H1 (cell line): Measurements from ENCODE around the gene HJURP. TPM values are rescaled to one million over a fixed set of nuclear protein-coding genes. Genes with fewer than 3 reads are reported as not detected.

Experiments used
- CTCF ChIA-PET: fragments of 300-600 bp; sonication (Branson Sonifier 250); formaldehyde crosslinking; loops from one replicate; lab custom pipeline; 2021; ENCODE audit not compliant: partially characterized antibody; lab: Charles Lee
- POLR2A ChIA-PET: fragments of 300-600 bp; sonication (Branson Sonifier 250); formaldehyde crosslinking; loops from one replicate; lab custom pipeline; 2021; ENCODE audit warnings: inconsistent platforms; ENCODE audit not compliant: partially characterized antibody; lab: Charles Lee
- DNase-seq, 2 experiments: peaks; one replicate each; pipeline versions ENCODE4 v3.0.0 to v3.0.0-alpha.2; 2010 to 2022; ENCODE audit warnings: low spot score in 2 of 2, low read depth in 1 of 2, mixed read lengths in 1 of 2
- FAIRE-seq: peaks from 2 replicates; lab custom pipeline; 2011; peaks lifted over from hg19 to GRCh38; lab: Jason Lieb, UNC
- H2AFZ ChIP-seq: 2 replicates; pipeline ENCODE4 v1.8.1; 2012; ENCODE audit warnings: low read length, inconsistent platforms
- H2AK5ac ChIP-seq: 2 replicates; pipeline ENCODE4 v1.6.1; 2013; ENCODE audit warnings: low read depth, low read length
- H2BK120ac ChIP-seq: replicated peaks from 2 replicates; pipeline ENCODE3; 2013; ENCODE audit warnings: low read depth, low read length, inconsistent platforms
- H2BK12ac ChIP-seq: 2 replicates; pipeline ENCODE4 v1.6.1; 2013; ENCODE audit warnings: low read depth, low read length
- H2BK15ac ChIP-seq: 2 replicates; pipeline ENCODE4 v1.6.1; 2013; ENCODE audit warnings: low read length
- H2BK20ac ChIP-seq: 2 replicates; pipeline ENCODE4 v1.6.1; 2013; ENCODE audit warnings: low read length
- H2BK5ac ChIP-seq: 2 replicates; pipeline ENCODE4 v1.6.1; 2013; ENCODE audit warnings: low read depth, low read length
- H3K14ac ChIP-seq: 2 replicates; pipeline ENCODE4 v1.6.1; 2013; ENCODE audit warnings: inconsistent platforms; ENCODE audit not compliant: insufficient read length
- H3K18ac ChIP-seq: 2 replicates; pipeline ENCODE4 v1.6.1; 2013; ENCODE audit warnings: low read length; ENCODE audit errors: extremely low read depth
- H3K23ac ChIP-seq: 2 replicates; pipeline ENCODE4 v1.6.1; 2013; ENCODE audit warnings: inconsistent platforms; ENCODE audit not compliant: insufficient read length
- H3K23me2 ChIP-seq: 2 replicates; pipeline ENCODE4 v1.6.1; 2013; ENCODE audit warnings: low read depth, low read length
- H3K27ac ChIP-seq: 2 replicates; pipeline ENCODE4 v1.6.1; 2011; ENCODE audit warnings: low read depth, low read length, inconsistent platforms
- H3K27me3 ChIP-seq, 4 experiments: replicated peaks in 1 of 4; 1 replicate in 1 of 4; 2 replicates in 3 of 4; pipeline versions ENCODE4 v1.6.1 to v1.8.1; 2011 to 2013; ENCODE audit warnings: low read length in 3 of 4, mild to moderate bottlenecking in 3 of 4, inconsistent platforms in 2 of 4, mixed read lengths in 2 of 4, moderate library complexity in 1 of 4; ENCODE audit not compliant: control insufficient read depth in 3 of 4, insufficient read depth in 3 of 4; ENCODE audit errors: extremely low read depth in 1 of 4
- H3K36me3 ChIP-seq, 4 experiments: 2 replicates each; pipeline versions ENCODE4 v1.6.1 to v1.8.1; 2011 to 2013; ENCODE audit warnings: mild to moderate bottlenecking in 4 of 4, low read length in 3 of 4, moderate library complexity in 2 of 4, control low read depth in 1 of 4, inconsistent platforms in 1 of 4; ENCODE audit not compliant: insufficient read depth in 4 of 4, control insufficient read depth in 2 of 4
- H3K4ac ChIP-seq: replicated peaks from 2 replicates; pipeline ENCODE3; 2013; ENCODE audit warnings: low read length, low read depth, mixed read lengths, inconsistent platforms; ENCODE audit not compliant: insufficient read length
- H3K4me1 ChIP-seq, 4 experiments: replicated peaks in 1 of 4; 1 replicate in 1 of 4; 2 replicates in 3 of 4; pipeline versions ENCODE4 v1.6.1 to v1.8.1; 2011 to 2013; ENCODE audit warnings: low read length in 3 of 4, inconsistent platforms in 2 of 4, mixed read lengths in 1 of 4; ENCODE audit not compliant: insufficient read depth in 4 of 4, control insufficient read depth in 3 of 4
- H3K4me2 ChIP-seq, 2 experiments: 2 replicates each; pipeline versions ENCODE4 v1.6.1 to v1.8.1; 2011 to 2013; ENCODE audit warnings: low read depth in 2 of 2, low read length in 2 of 2, control low read depth in 1 of 2, inconsistent platforms in 1 of 2, mild to moderate bottlenecking in 1 of 2; ENCODE audit not compliant: insufficient read depth in 1 of 2
- H3K4me3 ChIP-seq, 4 experiments: fragments of 200-600, 300-600 bp in 1 of 4; sonication (generic), shearing (Covaris generic), sonication (Bioruptor Twin) in 1 of 4; 2 replicates each; pipeline versions ENCODE4 v1.5.1 to v1.8.1; 2011 to 2016; ENCODE audit warnings: low read length in 4 of 4, low read depth in 3 of 4, control low read depth in 2 of 4, inconsistent platforms in 2 of 4, mild to moderate bottlenecking in 2 of 4, mixed read lengths in 1 of 4, moderate library complexity in 1 of 4; ENCODE audit not compliant: insufficient read depth in 2 of 4; ENCODE audit errors: extremely low read depth in 1 of 4
- H3K56ac ChIP-seq: replicated peaks from 2 replicates; pipeline ENCODE3; 2013; ENCODE audit warnings: low read depth, mild to moderate bottlenecking, mixed read lengths, low read length, inconsistent platforms; ENCODE audit not compliant: insufficient read length
- H3K79me1 ChIP-seq: 2 replicates; pipeline ENCODE4 v1.6.1; 2013; ENCODE audit warnings: low read depth, low read length, control low read depth
- H3K79me2 ChIP-seq, 2 experiments: 2 replicates each; pipeline versions ENCODE4 v1.6.1 to v1.8.1; 2012 to 2013; ENCODE audit warnings: low read length in 2 of 2, mild to moderate bottlenecking in 2 of 2, inconsistent platforms in 1 of 2; ENCODE audit not compliant: insufficient read depth in 2 of 2, control insufficient read depth in 1 of 2
- H3K9ac ChIP-seq, 4 experiments: replicated peaks in 1 of 4; 1 replicate in 1 of 4; 2 replicates in 3 of 4; pipeline versions ENCODE4 v1.6.1 to v1.8.1; 2011 to 2013; ENCODE audit warnings: low read depth in 3 of 4, low read length in 3 of 4, control low read depth in 2 of 4, mild to moderate bottlenecking in 2 of 4, moderate library complexity in 2 of 4, inconsistent platforms in 1 of 4; ENCODE audit errors: extremely low read depth in 1 of 4
- H3K9me3 ChIP-seq, 2 experiments: 2 replicates each; pipeline versions ENCODE4 v1.6.1 to v1.8.1; 2012 to 2013; ENCODE audit warnings: mild to moderate bottlenecking in 2 of 2, moderate library complexity in 2 of 2, control low read depth in 1 of 2, inconsistent platforms in 1 of 2, low read depth in 1 of 2, low read length in 1 of 2, mixed read lengths in 1 of 2; ENCODE audit not compliant: insufficient read depth in 2 of 2
- H4K20me1 ChIP-seq, 2 experiments: replicated peaks in 1 of 2; 2 replicates each; pipeline versions ENCODE3 to v1.8.1; 2011 to 2013; ENCODE audit warnings: inconsistent platforms in 2 of 2, low read length in 2 of 2, mild to moderate bottlenecking in 1 of 2; ENCODE audit not compliant: insufficient read depth in 2 of 2, control insufficient read depth in 1 of 2
- H4K5ac ChIP-seq: 2 replicates; pipeline ENCODE4 v1.6.1; 2013; ENCODE audit warnings: low read length, low read depth, mixed read lengths, inconsistent platforms; ENCODE audit not compliant: insufficient read length
- H4K8ac ChIP-seq: 2 replicates; pipeline ENCODE4 v1.8.0; 2013; ENCODE audit warnings: mild to moderate bottlenecking, moderate library complexity, low read length, inconsistent platforms; ENCODE audit not compliant: insufficient read depth; ENCODE audit errors: extremely low read depth
- H4K91ac ChIP-seq: replicated peaks from 2 replicates; pipeline ENCODE3; 2013; ENCODE audit warnings: low read length, mixed read lengths, inconsistent platforms; ENCODE audit not compliant: insufficient read length
- ATF3 ChIP-seq: IDR thresholded peaks from 2 replicates; pipeline ENCODE4 v1.6.1; 2011; ENCODE audit warnings: low read depth, mild to moderate bottlenecking, low read length; ENCODE audit not compliant: insufficient read depth
- CEBPB ChIP-seq: IDR thresholded peaks from 2 replicates; pipeline ENCODE4 v1.6.1; 2012; ENCODE audit warnings: low read depth, low read length
- CTCF ChIP-seq, 3 experiments: IDR thresholded peaks; 1 replicate in 2 of 3; 2 replicates in 1 of 3; pipeline versions ENCODE4 v1.5.1 to v1.6.1; 2011; ENCODE audit warnings: low read length in 3 of 3, mild to moderate bottlenecking in 3 of 3, inconsistent platforms in 2 of 3, low read depth in 1 of 3, moderate library complexity in 1 of 3; ENCODE audit not compliant: insufficient read depth in 1 of 3; ENCODE audit errors: control extremely low read depth in 1 of 3
- E2F6 ChIP-seq: IDR thresholded peaks from 2 replicates; pipeline ENCODE4 v1.6.1; 2012; ENCODE audit warnings: inconsistent platforms
- EGR1 ChIP-seq: IDR thresholded peaks from 2 replicates; pipeline ENCODE4 v1.6.1; 2011; ENCODE audit warnings: low read depth, low read length, borderline replicate concordance
- FOSL1 ChIP-seq: IDR thresholded peaks from 2 replicates; pipeline ENCODE4 v1.6.1; 2011; ENCODE audit warnings: mild to moderate bottlenecking, low read depth, low read length, moderate library complexity; ENCODE audit not compliant: insufficient read depth
- HDAC2 ChIP-seq, 2 experiments: fragments of 300-600 bp in 1 of 2; sonication (generic) in 1 of 2; IDR thresholded peaks; 2 replicates each; pipeline ENCODE4 v1.6.1; 2011 to 2012; ENCODE audit warnings: low read depth in 2 of 2, low read length in 2 of 2, mild to moderate bottlenecking in 2 of 2, moderate library complexity in 2 of 2, borderline replicate concordance in 1 of 2, inconsistent platforms in 1 of 2
- MAFK ChIP-seq: IDR thresholded peaks from 2 replicates; pipeline ENCODE4 v1.6.1; 2012; ENCODE audit warnings: low read depth, mild to moderate bottlenecking, improper control_type of control experiment, low read length
- RFX5 ChIP-seq: IDR thresholded peaks from 2 replicates; pipeline ENCODE4 v1.6.1; 2011; ENCODE audit warnings: low read depth, low read length, improper control_type of control experiment, borderline replicate concordance
- SIX5 ChIP-seq: IDR thresholded peaks from 2 replicates; pipeline ENCODE4 v1.6.1; 2011; ENCODE audit warnings: mild to moderate bottlenecking, low read depth, low read length
- WGBS, 2 experiments: shearing (Covaris generic) in 1 of 2; methylation state at CpG; one replicate each; pipeline versions ENCODE4 v1.1.6 to v1.1.7; 2013 to 2015; ENCODE audit warnings: low lambda C conversion rate in 2 of 2, mixed read lengths in 2 of 2, inconsistent platforms in 1 of 2, low coverage in 1 of 2, missing lambda C conversion rate in 1 of 2; ENCODE audit not compliant: insufficient replicate concordance in 2 of 2, insufficient coverage in 1 of 2, insufficient read length in 1 of 2; ENCODE audit errors: extremely low coverage in 1 of 2, missing lambda C conversion rate in 1 of 2; 5-methylcytosine and 5-hydroxymethylcytosine counted together
- polyA plus RNA-seq, 7 experiments: library from polyadenylated mRNA; depleted of rRNA in 3 of 7; stranded (reverse) in 5 of 7; unstranded in 2 of 7; fragments of >200 nt in 5 of 7; fragments of 200-250 nt in 2 of 7; gene quantifications; 1 replicate in 5 of 7; 2 replicates in 1 of 7; 4 replicates in 1 of 7; pipeline versions ENCODE4 v1.2.1 to v1.2.3, GENCODE V29; 2011 to 2013; ENCODE audit warnings: missing spikeins in 2 of 7, mixed read lengths in 2 of 7
- total RNA-seq: library from RNA; stranded (reverse); fragmentation: NEBNext Ultra II Directional; extraction: Animal tissue kit (Norgen Biotek cat#: 25700); gene quantifications from 2 replicates; pipeline ENCODE4 v1.2.1, GENCODE V29; 2021

Gene HJURP
- total and polyA plus RNA-seq, 2 of the 8 experiments (the other 6 are each of a cell fraction or from before 2014, with no cell fraction given): 49.3 to 60.5 TPM

- no peaks in the 10 kb centered on the region for H4K20me1 ChIP-seq
- no peaks in the 10 kb centered on the region; the same call in 1 of the 2 replicates for H3K23me2 ChIP-seq
- H3K4me2 ChIP-seq: no peak overlapping the region
- no peaks in the 10 kb centered on the region for H3K79me1 ChIP-seq
- H3K4me3 ChIP-seq: no peak overlapping the region
- no peak overlapping the region for H3K14ac ChIP-seq
- no peak overlapping the region for H3K56ac ChIP-seq
- no peak overlapping the region for H2BK20ac ChIP-seq
- H3K4me1 ChIP-seq: no peaks in the 10 kb centered on the region
- no peak overlapping the region for H3K27ac ChIP-seq
- POLR2A ChIA-PET: interaction anchor here (1.0 kb wide), 1 partner anchor 9 kb away, joined by 3 read pairs; no protein-coding TSS in a partner anchor
- no peaks in the 10 kb centered on the region for H3K36me3 ChIP-seq
- CTCF ChIA-PET: interaction anchor here (0.7 to 1.5 kb wide), 2 partner anchors 27 to 105 kb away, joined by 3 to 5 read pairs; no protein-coding TSS in a partner anchor
- no peak overlapping the region for H2AFZ ChIP-seq
- H4K8ac ChIP-seq: no peak overlapping the region
- H3K79me2 ChIP-seq: no peaks in the 10 kb centered on the region
- 79% methylated on average over 4 of the region's 4 CpGs; no CpG with 5 or more reads in 1 of the 2 experiments for WGBS, 2 experiments
- no peak overlapping the region for H4K91ac ChIP-seq
- H2BK12ac ChIP-seq: no peak overlapping the region
- DNase-seq: no peak
- no peak overlapping the region for H3K4ac ChIP-seq
- FAIRE-seq: no peak
- H3K27me3 ChIP-seq: peaks cover 0 to 1% (median 0%) of the 10 kb centered on the region in 4 experiments; a peak in 1 of 7 replicates
- no peak overlapping the region for H2BK5ac ChIP-seq
- H3K23ac ChIP-seq: no peak overlapping the region
- H2BK120ac ChIP-seq: no peak overlapping the region
- no peak overlapping the region for H2AK5ac ChIP-seq
- TF ChIP-seq ATF3: no peak
- TF ChIP-seq CEBPB: no peak
- TF ChIP-seq SIX5: no peak
- TF ChIP-seq HDAC2 (IDR thresholded peaks at IDR 0.05; ENCODE audit: borderline replicate concordance in 1 of 2, low read depth in 2 of 2, low read length in 2 of 2): no peak
- no peak for TF ChIP-seq RFX5
- no peak for TF ChIP-seq FOSL1
- no peak for TF ChIP-seq E2F6
- no peak for TF ChIP-seq CTCF (IDR thresholded peaks at IDR 0.05; ENCODE audit: control extremely low read depth in 1 of 3, insufficient read depth in 1 of 3, low read depth in 1 of 3, low read length in 3 of 3)
- TF ChIP-seq MAFK: no peak
- TF ChIP-seq EGR1: no peak
- H3K9ac ChIP-seq: no peak overlapping the region
- no peak overlapping the region for H2BK15ac ChIP-seq
- no peaks in the 10 kb centered on the region for H3K9me3 ChIP-seq
- no peak overlapping the region for H3K18ac ChIP-seq
- no peak overlapping the region for H4K5ac ChIP-seq
Observed at GRCh38 chr2:233901367-233901766, 47.0 kb upstream of the HJURP start.
